ENCODE data around the gene ARL2BP. TPM values are rescaled to one million over a fixed set of nuclear protein-coding genes. Genes with fewer than 3 reads are reported as not detected.
A peak's percentile ranks its signal among the peaks of the same experiment; 100 is the strongest.

The ARL2BP gene
- total and polyA plus RNA-seq, 2 of the 13 experiments (the other 11 are each of a cell fraction or from before 2014, with no cell fraction given), result 64.3 to 67.6 TPM

- TF ChIP-seq KDM5B (CRISPR knock-in tag; IDR thresholded peaks at IDR 0.05; ENCODE audit: borderline replicate concordance), result 0 out of 2 replicates have a peak, but pooled peaks have one; percentile 54
- peak; percentile 77 for TF ChIP-seq ZNF362 (CRISPR knock-in tag; IDR thresholded peaks at IDR 0.05; ENCODE audit: borderline replicate concordance)
- TF ChIP-seq TBP (CRISPR knock-in tag; IDR thresholded peaks at IDR 0.05), result peak; percentile 97; the same call in 1 of the 2 replicates
- TF ChIP-seq ZNF329 (CRISPR knock-in tag; IDR thresholded peaks at IDR 0.05; ENCODE audit: low read depth), result peak; percentile 18; the same call in 1 of the 2 replicates
- TF ChIP-seq ZNF12 (CRISPR knock-in tag; IDR thresholded peaks at IDR 0.05), result peak; percentile 84; the same call in 1 of the 2 replicates
- TF ChIP-seq GTF2F1 (IDR thresholded peaks at IDR 0.05; ENCODE audit: low read length), result no peak
- peak; percentile 26; the same call in 1 of the 2 replicates for TF ChIP-seq XBP1 (CRISPR knock-in tag; IDR thresholded peaks at IDR 0.05)
- TF ChIP-seq POLR2A (IDR thresholded peaks at IDR 0.05; ENCODE audit: insufficient read depth in 1 of 2, low read depth in 2 of 2, low read length in 2 of 2), result no peak
- peak; percentile 91 for TF ChIP-seq ZNF501 (CRISPR knock-in tag; IDR thresholded peaks at IDR 0.05)
- TF ChIP-seq DZIP1 (CRISPR knock-in tag; IDR thresholded peaks at IDR 0.05), result 0 out of 2 replicates have a peak, but pooled peaks have one; percentile 56
- no peak for TF ChIP-seq MTF1 (CRISPR knock-in tag; IDR thresholded peaks at IDR 0.05)
- TF ChIP-seq ZBTB40 (IDR thresholded peaks at IDR 0.05), result peak; percentile 26; the same call in 1 of the 2 replicates
- TF ChIP-seq ZBTB40 (CRISPR knock-in tag; IDR thresholded peaks at IDR 0.05), result no peak
- peak; percentile 92 for TF ChIP-seq KDM2A (CRISPR knock-in tag; IDR thresholded peaks at IDR 0.05; ENCODE audit: borderline replicate concordance, low read depth)
- TF ChIP-seq ZNF775 (CRISPR knock-in tag; IDR thresholded peaks at IDR 0.05; ENCODE audit: borderline replicate concordance), result peak; percentile 76; the same call in 1 of the 2 replicates
- no peak for TF ChIP-seq ATF5 (CRISPR knock-in tag; IDR thresholded peaks at IDR 0.05; ENCODE audit: low read depth)
These were observed 55.5 kb downstream of the ARL2BP start (continued) for GRCh38 chr16:57300387-57301125.
